Kidney epithelial cell (primary cell): Measurements from ENCODE around the gene DUS3L. TPM values are rescaled to one million over a fixed set of nuclear protein-coding genes. Genes with fewer than 3 reads are reported as not detected.

ENCODE experiments used
- DNase-seq: peaks from one replicate; pipeline ENCODE4 v3.0.0-alpha.2; 2010; ENCODE audit warnings: low read depth
- H3K27me3 ChIP-seq: 2 replicates; pipeline ENCODE4 v1.6.0; 2011; ENCODE audit warnings: low read length; ENCODE audit not compliant: control insufficient read depth, insufficient read depth
- H3K36me3 ChIP-seq: 2 replicates; pipeline ENCODE4 v1.5.1; 2011; ENCODE audit warnings: low read length; ENCODE audit not compliant: control insufficient read depth, insufficient read depth
- H3K4me3 ChIP-seq: 2 replicates; pipeline ENCODE4 v1.5.1; 2011; ENCODE audit warnings: low read depth, mild to moderate bottlenecking, control low read depth, low read length
- CTCF ChIP-seq: IDR thresholded peaks from 2 replicates; pipeline ENCODE4 v1.5.1; 2011; ENCODE audit warnings: mild to moderate bottlenecking, moderate library complexity, low read length, control low read depth, inconsistent platforms; ENCODE audit not compliant: insufficient read depth, poor library complexity, severe bottlenecking
- total RNA-seq: library from RNA; depleted of rRNA; stranded (reverse); fragments of >200 nt; gene quantifications from 2 replicates; pipeline ENCODE4 v1.2.3, GENCODE V29; 2015

DUS3L gene
- total RNA-seq: 43.4 and 53.0 TPM in 2 replicates

DNA sequence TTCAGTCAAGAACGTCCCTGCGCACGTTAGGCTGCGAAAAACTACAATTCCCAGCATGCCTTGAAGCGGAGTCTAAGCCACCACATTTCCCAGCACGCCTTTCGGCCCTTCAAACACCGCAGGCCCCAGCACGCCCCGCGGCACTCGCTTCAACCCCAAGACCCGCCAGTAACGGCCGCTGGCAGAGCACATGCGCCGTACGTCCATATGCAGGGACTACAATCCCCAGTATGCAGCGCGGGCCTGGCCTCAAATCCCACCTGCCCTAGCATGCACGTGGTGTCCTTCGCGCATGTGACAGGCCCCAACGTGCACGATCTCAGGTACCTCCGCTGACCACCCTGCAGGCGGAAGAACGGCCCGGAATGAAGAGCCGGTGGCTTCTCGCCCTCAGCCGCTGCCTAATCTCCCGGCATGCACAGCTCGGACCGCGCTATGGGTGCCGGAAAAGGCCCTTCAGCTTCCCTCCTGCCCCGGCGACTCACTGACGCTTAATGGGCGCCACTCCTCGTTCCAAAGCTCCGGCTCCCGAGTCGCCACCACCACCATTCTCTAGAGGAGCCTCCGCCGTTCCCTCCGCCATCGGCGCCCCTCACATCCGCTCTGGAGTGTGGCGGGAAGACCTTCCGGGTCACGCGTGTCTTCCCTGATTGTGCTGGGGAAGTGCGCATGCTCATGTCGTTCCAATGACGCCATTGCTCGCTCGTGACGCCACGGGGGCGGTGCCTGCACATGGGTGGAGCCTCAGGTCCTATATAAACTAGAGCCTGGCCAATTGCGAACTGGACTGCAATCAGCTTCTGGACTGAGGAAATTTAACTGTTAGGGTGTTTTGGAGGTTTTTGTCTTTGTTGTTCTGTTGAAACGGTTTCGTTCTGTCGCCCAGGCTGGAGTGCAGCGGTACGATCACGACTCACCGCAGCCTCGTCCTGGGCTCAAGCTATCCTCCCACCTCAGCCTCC is at the start of gene DUS3L:
Gene DUS3L (minus strand): TSS at position 605 of the 962 bp plus-strand sequence. CDS start 22 bp downstream, at position 583.
- peak; percentile 96 for DNase-seq
- H3K36me3 ChIP-seq: peaks cover 1% of the 10 kb centered on the region
- H3K27me3 ChIP-seq: no peaks in the 10 kb centered on the region
- peak within 1 kb of the TSS; percentile 87 for H3K4me3 ChIP-seq
- no peak for TF ChIP-seq CTCF

DNA sequence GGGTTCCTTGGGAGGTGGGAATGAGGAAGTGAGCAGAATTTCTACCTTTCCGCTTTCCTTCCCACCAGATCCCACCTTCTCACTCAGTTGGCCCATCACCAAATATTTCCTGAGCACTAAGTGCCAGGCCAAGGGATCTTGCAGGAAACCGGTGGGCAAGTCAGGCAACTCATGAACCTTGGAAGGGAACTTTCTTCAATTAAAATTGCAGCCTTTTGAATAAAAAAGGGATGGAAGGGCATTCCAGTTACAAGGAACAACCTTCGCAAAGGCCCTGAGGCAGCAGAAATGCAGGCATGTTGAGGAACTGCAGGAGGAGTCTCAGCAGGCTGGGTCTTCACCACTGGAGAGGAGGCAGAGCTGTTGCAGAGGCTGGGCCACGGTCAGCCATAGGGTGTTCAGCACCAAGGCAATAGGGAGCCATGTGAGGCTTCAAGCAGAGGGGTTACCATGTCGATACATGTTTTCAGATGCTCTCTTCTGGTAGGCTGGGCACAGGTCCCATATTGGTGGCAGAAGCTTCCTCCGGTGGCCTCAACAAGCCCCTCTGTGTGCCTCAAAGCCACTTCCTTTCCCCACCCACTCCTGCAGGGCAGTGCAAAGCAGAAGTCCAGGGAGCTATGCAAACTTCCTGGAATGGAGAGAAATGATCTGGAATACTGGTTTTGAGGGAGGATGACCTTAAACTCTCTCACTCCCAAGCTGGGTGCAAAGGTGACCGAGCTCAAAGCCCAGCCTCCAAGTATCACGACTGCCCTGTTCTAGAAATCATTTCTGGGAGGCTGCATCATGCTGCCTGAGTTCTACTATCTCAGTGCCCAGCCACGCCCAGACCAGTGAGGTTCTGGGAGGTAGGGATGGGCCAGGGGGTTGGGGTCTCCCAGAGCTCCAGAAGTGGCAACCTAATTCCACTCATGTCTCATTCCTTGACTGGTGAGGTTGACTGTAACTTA is 48.4 kb upstream of the DUS3L start, which contains the start of gene FUT6:
Gene FUT6 (minus strand): TSS at position 638 of the 953 bp plus-strand sequence. CDS start 7,135 bp downstream, outside the sequence.
- no peak for TF ChIP-seq CTCF
- no peak for DNase-seq
- Histone ChIP-seq H3K36me3 (no peaks in the 10 kb centered on the region), H3K4me3 (no peak within 1 kb of the TSS), H3K27me3 (peaks cover 6% of the 10 kb centered on the region)

- no peak overlapping the region for H3K4me3 ChIP-seq
- H3K27me3 ChIP-seq: peaks cover 6% of the 10 kb centered on the region
- TF ChIP-seq CTCF: no peak
- no peak for DNase-seq
- H3K36me3 ChIP-seq: no peaks in the 10 kb centered on the region
These were observed 47.5 kb upstream of the DUS3L start for GRCh38 chr19:5838353-5839064.

GRCh38 chr19:5837761-5838352 is 46.9 kb upstream of the DUS3L start:
- no peak for DNase-seq
- H3K4me3 ChIP-seq: no peak overlapping the region
- peaks cover 6% of the 10 kb centered on the region for H3K27me3 ChIP-seq
- no peaks in the 10 kb centered on the region for H3K36me3 ChIP-seq
- TF ChIP-seq CTCF: no peak
